HS-27A (cell line): Measurements from ENCODE around the gene ABCG1.

Source experiments
- DNase-seq: peaks from one replicate; pipeline ENCODE4 v3.0.0-alpha.2; 2012; ENCODE audit warnings: low read depth, missing footprints

ABCG1 gene

DNA sequence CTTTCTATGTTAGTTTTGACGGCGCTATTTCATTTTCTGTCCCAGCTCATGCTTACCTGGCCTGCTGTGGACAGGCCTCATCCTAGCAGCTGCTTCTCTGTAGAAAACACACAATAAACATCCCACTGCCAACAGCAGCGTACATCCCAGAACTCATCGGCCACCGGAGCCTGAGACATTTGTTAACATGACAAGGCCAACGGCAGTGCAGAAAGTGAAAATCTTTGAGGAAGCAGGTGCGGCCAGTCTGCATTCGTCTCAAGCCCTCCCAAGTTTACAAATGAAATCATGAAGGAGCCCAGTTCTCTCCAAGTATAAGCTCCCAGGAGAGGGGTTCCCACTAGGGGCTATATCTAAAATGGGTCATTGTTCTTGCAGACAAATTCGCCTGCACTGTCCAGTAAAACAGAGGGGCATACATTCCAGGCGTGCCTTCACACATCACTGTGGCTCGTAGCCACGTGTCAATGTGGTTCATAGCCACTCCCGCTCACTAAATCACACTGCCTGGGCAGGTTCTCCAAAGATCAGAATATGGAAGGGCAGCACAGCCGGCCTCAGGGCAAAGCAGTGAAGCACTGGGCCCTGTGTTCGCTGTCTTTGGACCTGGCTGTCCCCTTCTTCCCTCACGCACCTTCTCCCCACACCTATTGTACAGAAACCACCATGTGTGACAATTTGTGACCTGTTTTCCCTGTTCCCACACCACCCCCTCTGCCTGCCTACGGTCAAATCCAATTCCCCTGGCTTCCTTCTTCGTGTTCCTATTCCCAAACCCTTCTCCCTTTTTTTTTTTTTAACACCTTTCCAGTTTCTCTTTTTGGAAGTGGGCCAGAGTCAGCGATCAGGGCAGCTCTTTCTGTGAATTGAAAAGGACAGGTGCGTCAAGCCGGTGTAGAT is 27.0 kb upstream of the ABCG1 start:
- DNase-seq: no peak

DNA sequence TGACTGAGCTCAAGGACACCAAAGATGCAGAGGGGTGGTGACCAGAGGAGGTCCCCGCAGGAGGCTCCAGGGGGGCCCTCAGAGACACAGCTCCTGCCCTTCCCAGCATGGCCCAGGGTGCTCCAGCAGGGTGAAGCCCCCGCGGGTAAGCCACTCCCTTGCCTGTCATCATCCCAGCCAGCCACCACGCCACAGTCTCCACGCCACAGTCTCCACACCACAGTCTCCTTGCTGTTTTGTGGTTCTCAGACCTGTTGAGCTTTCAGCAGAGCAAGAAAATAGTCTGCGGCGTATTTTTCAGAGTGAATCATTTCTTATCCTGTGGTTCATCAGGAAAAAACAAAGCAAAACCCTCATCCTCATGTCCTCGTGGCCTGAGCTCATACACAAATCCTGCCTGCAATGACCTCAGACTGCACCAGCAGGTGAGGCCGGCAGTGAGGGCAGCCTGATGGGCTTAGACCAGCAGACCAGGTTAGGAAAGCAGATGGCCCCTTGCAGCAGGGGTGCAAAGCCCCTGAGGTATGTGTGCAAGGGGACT is 25.7 kb upstream of the ABCG1 start:
- DNase-seq: no peak

DNA sequence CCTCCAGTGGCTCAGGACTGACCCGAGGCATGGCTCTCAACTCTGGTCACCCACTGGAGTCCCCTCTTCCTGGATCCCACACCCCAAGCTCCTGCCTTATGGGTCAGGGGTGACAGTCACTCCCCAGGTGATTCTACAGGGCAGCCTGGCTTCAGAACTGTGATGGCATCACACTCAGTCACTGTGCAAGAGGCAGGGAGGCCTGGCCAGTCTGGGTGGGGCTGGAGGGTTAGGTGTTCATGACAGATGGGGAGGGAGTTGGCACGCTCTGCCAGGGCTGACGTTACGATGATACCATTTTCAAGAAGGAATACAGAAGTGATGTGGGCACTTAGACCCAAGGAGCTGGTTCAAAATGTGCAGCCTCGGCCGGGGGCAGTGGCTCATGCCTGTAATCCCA is 25.2 kb upstream of the ABCG1 start:
- DNase-seq: no peak

DNA sequence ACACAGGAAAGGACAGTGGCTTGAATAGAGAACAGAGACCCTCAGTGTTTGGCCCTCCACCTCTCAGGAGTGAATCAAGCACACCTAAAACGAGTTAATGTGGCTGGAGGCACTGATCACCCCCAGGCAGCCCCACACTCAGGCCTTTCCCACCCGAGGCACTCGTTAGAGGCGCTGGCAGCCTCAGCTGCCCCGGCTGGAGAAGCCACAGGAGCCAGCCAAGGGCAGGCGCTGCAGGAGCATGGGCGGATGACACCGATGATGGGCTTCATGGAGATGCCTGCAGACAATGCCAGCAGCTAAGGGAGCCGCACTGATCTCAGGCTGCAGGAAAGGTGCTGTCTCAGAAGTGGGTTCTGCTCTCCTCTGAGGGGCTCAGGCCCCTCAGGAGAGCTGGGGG is 24.1 kb upstream of the ABCG1 start:
- no peak for DNase-seq

DNA sequence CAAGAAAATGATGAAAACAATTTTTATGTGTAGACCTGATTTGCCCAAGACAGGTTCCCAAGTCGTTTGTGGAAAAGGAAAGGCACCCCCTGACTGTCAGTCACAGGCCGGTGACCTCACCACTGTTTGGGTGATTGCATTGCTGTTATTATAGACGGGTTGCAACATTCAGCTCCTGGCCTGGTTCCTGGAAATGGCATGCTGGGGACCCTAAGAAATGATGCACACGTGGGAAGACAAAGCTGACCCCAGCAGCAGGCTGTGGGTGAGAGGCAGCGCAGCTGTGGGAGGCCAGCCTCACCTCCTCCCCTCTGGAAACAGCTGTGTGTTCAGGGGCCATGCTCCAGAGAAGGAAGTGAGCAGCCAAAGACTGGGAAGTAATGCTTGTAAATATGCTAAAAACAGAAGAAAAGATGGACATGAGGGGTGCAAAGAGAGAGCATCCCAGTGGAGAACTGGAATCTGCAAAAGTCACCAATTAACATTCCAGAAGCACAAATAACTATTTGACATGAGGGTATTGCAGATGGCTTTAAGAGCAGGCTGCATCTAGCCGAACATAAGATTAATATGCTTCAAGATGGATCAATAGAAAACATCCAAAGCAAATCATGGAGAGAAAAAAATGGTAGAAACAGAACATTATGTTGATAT is 23.4 kb upstream of the ABCG1 start:
- no peak for DNase-seq

DNA sequence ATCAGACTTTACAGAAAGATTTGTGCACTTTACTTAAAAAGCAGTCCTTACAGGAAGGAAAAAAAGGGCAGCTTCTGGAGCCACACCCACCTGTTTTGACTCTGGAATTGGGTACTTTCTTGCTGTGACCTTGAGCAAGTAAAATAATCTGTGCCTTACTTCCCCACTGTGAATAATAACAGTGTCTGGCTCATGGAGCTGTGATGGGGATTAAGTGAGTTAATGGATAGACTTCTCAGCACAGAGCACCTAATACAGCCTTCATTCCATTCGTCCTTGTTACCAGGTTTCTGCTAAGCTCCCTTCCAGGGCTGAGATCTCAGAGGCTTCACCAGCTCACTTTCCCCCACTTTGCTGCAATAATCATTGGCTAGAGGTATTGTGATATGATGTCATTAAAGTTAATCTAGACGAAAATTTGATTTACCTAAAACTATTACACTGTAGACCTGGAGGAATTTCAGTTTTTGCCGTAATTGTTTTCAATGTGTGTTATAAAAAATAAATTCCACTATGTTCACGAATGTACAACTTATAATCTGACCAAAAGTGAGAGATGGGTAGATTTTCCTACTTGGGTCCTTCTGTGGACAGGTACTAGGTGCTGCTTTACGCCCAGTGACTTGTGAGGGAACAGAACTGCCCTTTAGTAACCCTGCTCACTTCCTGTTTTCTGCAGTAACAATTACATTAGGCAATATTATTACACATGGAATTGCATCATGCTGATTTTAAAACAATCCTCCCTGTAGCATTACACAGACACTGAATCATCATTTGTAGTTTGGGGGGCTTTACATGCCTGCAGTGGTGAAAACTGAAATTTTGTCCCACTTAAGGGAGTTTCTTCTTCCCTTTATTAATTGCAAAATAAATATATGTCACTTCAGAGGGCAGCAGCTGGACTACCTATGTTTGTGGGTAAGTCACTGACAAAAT is 19.7 kb upstream of the ABCG1 start:
- no peak for DNase-seq

DNA sequence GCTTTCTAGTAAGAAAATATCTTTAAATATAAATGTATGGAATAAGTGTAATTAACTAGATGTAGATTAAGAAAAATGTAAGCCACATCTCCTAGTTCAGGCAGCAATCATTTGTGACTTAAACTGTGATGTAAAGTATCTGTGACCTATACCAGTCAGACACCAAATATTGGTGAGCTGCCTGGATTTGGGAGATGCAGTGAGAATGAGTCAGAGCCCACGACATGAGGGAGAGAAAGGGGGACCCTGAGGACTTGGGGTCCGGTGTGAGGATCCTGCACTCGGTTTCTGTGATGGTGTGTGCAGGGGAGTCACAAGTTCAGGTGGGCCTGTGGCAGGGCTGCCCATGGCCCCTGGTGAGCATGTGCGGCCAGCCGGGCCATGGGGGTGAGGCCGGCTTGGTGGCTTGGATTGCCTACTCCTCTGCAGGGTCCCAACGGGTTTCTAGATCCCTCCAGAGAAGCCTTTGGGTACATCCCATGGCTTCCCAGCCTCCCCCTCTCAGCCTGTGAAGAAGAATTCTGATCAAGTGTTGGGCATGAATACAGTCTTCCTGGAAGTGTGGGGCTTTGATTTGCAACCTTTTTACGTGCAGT is 19.0 kb upstream of the ABCG1 start:
- no peak for DNase-seq

DNA sequence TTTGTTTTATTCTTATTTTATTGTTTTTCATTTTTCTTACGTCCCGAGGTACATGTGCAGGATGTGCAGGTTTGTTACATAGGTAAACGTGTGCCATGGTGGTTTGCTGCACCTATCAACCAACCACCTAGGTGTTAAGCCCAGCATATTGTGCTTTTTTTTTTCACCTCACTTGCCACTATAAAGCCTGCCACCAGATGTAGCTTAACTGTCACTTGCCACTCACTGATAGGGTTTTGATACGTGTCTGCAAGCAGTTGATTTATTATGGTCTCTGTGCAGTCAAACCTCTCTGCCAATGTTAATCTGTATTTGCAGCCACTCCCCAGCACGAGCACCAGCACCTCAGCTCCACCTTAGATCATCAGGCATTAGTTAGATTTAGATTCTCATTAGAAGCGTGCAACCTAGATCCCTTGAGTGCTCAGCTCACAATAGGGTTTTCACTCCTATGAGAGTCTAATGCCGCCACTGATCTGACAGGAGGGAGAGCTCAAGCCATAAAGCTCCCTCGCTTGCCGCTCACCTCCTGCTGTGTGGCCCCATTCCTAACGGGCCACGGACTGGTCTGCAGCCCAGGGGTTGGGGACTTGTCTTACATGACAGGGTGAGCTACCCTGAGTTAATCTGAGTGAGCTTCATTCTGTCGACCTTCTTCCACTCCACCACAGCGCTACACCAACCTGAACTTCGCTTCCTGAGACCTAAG is 17.9 kb upstream of the ABCG1 start:
- no peak for DNase-seq

DNA sequence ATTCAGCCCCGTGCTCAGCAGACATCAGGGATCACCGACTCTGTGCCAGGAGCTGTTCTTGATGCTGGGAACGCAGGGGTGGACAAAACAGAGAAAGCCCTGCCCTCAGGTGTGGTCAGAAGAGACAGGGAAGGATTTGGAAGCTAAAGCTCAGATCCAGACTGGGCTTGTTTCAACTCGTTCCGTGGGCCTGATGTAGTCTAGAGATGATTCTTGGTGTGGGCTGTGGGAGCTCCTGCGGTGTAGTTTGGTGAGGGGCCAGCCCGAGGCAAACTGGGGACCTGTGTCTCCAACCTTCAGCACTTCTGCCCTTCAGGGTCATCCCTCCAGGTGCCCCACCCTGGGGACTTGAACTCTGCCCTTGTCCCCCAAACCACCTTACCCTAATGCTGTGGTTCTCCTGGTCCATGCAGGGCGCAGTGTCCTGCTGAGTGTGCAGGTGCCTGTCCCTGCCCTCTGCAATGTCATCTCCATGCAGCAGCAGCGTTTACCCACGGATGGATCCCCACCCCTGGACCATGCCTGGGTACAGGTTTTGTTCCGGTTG is 17.3 kb upstream of the ABCG1 start:
- DNase-seq: no peak

DNA sequence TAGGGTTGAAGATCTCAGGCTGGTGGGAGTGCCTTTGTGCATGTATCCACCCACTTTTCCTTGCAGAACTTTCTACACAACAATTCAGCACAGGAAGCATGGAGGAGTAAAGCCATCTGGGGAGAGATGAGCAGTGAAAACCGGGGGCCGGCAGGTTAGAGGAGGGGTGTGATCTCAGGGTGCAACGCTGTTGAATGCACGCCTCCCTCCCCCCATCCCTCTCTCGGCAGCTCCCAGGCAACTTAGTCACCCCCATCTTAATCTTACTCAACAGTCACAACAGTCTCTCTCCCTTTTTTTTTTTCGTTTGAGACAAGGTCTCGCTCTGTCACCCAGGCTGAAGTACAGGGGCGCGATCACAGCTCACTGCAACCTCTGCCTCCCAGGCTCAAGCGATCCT is 16.6 kb upstream of the ABCG1 start:
- DNase-seq: no peak

DNA sequence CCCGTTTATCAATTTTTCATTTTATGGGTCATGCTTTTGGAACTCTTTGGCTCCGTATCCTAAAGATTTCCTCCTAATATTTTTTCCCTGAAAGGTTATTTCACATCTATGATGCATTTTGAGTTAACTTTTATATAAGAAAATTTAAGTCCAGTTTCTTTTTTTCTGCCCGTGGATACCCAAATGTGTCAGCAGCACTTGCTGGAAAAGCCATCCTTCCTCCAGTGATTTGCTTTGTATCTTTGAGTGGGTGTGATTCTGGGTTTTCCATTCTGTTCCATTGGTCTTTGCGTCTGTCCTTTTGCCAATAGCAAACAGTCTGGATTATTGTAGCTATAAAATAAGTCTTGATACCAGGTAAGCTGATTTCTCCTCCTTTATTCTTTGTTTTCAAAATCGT is 15.6 kb upstream of the ABCG1 start:
- no peak for DNase-seq

DNA sequence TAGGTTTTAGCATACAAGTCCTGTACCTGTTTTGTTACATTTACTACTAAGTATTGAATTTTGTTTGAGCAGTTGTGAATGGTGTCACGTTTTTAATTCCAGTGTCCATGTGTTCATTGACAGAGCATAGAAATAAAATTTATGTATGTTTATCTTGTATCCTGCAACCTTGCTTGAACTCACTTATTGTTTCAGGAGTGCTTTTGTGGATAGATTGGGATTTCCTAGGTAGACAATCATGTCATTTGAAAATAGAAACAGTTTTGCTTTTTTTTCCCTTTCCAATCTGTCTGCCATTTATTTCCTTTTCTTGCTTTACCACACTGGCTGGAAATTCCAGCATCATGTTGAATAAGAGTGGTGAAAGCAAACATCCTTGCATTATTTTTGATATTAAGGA is 15.0 kb upstream of the ABCG1 start:
- DNase-seq: no peak

DNA sequence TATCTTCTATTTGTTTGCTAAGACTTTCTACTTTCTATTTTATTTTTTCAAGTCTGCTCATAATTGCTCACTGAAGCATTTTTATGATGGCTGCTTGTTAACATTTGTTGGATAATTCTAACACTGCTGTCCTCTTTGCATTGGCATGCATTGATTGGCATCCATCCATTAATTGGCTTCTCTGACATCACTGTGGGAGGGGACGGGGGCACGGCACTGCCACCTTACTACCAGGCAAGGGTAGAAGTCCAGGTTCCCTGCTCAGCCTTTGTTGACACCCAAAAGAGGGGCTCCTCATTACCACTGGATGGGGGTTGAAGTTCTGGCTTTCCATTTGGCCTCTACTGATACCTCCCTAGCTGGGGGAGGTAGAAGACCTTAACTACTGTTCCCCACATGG is 11.5 kb upstream of the ABCG1 start:
- no peak for DNase-seq

DNA sequence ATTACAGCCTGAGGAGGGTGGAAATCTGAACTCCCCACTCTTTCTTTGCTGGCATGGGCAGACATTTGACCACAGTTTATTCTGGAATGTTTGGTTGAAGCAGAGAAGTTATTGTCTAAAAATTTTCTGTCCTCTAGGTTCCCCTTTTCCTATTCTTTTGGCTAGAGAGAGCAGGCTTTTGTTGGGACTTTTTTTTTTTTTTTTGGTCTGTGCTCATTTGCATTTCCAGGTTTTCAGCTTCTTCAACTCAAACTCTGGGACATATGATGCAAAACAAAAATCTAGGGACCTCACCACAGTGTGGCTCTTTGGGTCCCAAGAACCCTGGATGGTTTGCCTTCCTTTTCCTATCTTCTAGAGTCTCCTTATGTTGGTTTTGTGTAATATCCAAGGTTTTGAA is 10.9 kb upstream of the ABCG1 start:
- no peak for DNase-seq

DNA sequence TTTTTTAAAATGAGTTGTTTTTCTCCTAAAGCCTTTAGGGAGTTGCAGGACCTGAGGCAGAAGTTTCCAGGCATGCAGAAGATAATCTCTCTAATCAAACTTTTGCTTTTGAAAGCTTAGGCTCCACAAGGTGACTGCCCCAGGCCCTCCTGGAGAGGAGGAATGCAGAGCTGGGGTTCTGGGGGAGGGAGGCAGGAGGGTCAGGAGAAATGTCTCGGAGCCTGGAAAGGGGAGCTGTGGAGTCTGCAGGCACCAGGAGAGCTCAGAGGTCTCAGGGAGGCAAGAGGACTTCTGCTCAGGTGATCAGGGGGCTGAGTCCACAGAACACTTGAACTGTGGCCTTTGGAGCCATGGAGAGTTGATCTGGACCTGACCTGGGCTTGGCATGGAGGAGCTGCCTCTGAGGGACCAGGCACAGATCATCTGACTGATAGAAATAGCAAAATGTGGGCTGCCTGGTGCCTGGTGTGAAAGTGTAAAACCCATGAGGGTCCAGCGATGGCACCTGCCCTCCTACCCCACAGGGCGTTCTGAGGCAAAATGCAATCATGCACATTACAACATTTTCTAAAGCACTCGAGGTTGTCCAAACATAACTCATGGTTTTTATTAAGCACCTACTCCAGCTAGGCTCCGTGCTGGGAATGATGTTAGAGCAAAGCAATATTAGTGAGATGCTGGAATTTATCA is 10.0 kb upstream of the ABCG1 start:
- no peak for DNase-seq

DNA sequence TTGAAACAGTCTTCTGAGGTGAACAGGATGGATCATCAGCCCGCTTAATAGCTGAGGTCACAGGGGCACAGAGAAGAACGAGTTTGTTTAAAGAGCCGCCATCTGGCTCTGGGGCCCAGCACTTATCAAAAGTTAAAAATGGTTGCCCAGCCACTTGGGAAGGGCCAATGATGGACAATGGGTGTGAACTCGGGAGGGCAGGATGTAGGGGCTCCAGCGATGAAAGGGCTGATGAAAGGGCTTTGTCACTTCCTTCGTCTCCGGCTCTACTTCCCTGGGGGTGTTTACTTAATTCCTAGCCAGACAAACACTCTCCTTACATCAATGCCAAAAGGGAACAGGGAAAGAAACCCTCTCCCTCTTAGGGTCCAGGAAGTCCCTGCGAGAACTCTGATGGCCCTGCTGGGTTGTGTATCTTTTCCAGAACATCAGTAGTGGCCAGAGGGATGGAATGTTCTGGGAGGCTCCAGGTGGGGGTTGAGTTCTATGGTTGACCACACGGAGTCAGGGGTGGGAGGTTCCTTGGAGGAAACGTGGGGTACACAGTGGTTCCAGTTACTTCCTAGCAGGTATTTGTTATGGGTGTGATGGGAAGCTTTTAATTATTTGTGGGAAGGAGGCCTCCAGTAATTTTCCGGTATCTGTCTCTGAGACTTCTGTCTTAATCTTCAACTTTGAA is 9.0 kb upstream of the ABCG1 start:
- DNase-seq: no peak

DNA sequence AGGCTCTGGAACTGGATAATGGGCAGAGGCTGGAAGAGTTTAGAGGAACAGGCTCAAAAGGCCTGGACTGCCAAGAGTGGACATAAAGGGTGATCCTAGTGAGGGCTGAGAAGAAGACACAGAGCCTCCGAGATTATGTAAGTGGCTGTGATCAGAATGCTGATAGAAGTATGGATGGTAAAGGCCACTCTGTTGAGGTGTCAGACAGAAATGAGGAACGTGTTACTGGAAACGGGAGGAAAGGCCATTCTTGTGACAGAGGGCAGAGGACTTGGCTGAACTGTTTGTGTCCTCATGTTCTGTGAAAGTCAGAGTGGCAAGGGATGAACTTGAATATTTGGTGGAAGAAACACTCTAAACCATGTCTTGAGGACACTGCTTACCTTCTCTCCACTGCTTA is 6.7 kb upstream of the ABCG1 start:
- DNase-seq: no peak

DNA sequence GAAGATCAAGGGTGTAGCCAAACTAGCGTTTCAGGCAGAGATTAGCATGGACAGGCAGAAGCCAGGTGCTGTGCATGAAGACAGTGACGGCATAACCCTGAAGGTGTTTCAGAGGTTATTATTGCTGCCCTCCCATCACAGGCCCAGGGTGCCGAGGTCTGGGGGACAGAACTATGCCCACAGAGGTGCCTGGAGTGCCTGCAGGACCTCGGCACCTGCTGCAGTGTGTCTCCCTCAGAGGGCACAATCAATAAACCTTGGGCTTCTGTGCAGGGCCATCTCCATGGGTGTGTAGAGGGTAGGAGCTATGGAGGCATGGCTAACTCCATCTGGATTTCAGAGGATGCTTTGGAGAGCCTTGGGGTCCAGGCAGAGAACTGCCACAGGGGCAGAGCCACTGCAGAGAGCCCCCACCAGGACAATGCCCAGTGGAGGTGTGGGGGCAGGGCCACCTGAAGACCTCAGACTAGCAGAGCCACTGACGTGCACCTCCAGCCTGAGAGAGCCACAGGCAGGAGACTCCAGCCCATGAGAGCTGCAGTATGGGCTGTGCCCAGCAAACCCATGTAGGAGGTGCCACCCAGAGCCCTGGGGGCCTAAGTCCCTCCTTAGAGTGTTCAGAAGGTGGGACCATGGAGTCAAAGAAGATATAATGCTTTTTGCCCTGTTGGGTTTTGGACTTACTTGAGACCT is 5.7 kb upstream of the ABCG1 start:
- DNase-seq: no peak

DNA sequence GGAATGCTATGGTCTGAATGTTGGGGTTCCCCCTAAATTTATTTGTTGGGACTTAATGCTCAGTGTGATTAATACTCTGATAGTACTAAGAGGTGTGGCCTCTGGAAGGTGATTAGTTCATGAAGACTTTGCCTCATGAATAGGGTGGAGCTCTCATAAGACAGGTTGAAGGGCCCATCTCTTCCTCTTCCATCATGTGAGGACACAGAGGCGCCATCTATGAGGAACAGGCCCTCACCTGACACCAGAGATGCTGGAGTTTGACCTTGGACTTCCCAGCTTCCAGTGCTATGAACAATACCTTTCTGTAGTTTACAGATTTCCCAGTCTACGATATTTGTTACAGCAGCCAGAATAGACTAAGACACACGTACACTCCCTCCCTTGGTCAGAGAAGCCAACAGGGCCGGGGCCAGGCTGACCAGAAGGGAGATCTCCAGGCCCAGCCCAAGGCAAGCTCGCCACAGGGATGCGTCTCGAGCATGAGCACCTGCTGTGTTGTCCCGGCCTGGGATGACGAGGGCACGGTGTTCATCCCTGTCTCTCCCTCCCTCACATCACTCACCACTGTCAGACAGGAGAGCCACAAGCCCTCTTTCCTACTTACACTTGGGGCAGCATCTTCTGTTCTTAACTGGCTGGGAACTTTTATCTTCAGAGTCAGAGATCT is 4.7 kb upstream of the ABCG1 start:
- DNase-seq: no peak
